NOMO-1 (cell line): ENCODE data around the gene INSRR.

Experiments used
- DNase-seq, 2 experiments: peaks; one replicate each; lab custom pipeline; 2025; ENCODE audit not compliant: unreplicated experiment in 2 of 2; lab: John Stamatoyannopoulos, UW

Gene INSRR

DNA sequence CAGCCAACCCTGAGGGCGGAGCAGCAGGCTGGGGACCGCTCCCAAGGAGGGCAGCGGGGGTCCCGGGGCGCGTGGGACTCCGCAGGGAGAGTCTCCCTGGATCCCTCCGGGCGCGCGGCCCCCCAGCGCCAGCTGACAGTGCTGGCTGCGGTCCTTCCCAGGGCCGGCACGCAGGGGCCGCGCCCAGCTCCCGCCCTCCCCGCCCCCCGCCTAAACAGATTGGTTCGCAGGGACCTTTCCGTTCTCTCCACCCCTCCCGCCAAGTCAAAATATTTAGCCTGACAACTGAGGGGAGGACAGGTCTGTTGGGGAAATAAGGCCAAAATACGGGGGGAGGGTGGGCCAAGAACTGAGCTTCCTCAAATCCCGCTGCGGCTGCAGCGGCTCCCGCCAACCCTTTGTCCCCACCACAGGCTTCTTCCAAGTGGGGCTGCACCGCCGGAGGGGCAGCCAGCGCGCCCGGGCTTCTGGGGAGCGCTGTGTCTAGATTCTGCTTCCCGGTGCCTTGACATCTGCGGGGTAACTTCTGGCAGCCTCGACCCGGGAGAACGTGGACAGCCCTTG, at the start of gene INSRR:
Gene INSRR (minus strand): TSS at position 159 of the 564 bp plus-strand sequence. CDS start 496 bp downstream, outside the sequence.
- DNase-seq: no peak

DNA sequence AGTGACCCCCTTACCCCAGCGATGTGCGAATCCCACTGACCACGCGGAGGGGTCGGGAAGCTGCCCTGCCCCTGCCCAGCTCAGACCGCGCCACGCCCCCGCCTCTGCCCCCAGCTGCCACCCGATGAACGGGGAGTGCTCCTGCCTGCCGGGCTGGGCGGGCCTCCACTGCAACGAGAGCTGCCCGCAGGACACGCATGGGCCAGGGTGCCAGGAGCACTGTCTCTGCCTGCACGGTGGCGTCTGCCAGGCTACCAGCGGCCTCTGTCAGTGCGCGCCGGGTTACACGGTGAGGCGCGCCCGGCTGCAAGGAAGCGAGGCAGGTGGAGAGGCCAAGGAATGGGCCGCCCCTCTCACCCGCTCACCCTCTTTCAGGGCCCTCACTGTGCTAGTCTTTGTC, 49.6 kb upstream of the INSRR start:
- no peak for DNase-seq

- DNase-seq: no peak
These were observed 47.4 kb upstream of the INSRR start for GRCh38 chr1:156906206-156906906.

DNA sequence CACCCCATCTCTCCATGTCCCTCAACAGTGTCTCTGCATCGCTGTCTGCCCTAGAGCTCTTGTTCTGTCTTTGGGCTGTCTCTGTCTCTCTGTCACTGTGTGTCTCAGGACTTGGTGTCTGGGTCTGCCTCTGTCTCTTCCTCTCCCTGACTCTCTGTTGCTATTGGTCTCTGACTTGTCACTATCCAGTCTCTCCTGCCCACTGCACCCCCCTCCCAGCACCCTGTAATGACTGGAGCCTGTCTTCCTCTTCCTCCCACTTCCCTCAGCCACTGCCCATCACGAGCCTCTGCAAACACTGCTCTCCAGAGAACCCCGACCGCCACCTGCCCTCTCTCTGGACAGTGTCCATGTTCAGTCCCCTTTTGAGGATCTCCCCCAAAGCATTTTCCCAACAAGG, 46.7 kb upstream of the INSRR start:
- no peak for DNase-seq

DNA sequence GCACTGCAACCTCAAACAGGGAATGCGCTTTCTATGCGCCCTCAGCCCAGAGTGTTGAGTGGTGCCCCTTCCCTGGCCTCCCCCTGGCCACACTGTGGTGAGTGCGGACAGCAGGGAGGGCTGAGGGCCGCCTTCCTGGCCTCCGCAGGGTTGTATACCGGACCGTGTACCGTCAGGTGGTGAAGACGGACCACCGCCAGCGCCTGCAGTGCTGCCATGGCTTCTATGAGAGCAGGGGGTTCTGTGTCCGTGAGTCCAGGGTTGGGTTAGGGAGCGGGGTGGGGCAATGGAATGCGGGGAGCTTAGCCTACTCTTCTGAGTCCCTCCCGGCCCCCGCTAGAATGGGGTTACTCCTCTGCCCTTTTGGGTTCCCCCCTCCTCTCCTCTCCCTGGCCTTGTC, 46.3 kb upstream of the INSRR start:
- DNase-seq: no peak

- DNase-seq: no peak
These were observed 45.5 kb upstream of the INSRR start for GRCh38 chr1:156904187-156904959.

DNA sequence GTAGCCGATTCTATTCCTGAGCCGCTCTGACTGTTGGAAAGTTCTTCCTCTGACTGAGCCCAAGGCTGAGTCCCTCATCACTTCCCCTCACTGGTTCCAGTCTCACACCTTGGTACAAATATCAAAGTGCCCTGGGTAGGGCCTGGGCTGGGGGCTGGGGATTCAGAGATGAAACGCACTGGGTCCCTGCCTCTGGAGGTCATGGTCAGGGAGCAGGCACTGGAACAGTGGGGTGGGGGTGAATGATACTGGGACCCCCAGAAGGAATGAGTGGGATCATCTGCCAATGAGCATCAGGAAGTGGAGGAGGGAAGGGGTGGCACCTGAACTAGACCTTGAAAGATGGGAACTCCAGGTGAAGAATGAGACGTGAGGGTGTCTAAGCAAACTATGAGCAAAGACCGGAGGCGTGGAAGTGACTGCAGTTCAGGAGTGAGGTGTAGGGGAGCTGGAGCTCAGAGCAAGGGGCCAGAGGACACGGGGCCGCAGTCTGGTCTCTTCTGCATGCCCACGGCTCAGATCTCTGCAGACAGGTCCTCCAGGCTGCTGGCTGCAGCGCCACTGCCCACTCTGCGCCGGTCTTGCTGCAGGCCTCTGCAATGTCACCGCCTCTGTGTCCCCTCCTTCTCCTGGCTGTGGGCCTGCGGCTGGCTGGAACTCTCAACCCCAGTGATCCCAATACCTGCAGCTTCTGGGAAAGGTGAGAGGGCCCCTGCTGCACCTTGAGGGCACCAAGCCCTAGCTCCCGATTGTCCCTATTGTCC, 44.6 kb upstream of the INSRR start:
- no peak for DNase-seq

- no peak for DNase-seq
These were observed 43.3 kb upstream of the INSRR start for GRCh38 chr1:156901966-156902915.

DNA sequence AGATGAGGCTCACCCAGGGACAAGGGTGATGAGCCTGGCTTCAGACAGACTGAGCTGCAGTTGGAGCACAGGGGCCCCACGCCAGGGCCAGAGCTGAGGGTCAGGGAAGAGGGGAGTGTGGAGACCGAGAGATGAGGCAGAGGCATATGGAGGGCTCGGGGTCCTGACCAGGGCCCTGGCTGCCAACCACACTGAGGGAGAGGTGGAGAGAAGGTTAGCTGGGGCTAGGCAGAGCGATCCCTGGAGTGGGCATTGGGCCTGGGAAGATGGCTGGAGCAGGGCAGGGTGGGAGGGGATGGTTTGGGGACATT, 42.6 kb upstream of the INSRR start:
- no peak for DNase-seq

DNA sequence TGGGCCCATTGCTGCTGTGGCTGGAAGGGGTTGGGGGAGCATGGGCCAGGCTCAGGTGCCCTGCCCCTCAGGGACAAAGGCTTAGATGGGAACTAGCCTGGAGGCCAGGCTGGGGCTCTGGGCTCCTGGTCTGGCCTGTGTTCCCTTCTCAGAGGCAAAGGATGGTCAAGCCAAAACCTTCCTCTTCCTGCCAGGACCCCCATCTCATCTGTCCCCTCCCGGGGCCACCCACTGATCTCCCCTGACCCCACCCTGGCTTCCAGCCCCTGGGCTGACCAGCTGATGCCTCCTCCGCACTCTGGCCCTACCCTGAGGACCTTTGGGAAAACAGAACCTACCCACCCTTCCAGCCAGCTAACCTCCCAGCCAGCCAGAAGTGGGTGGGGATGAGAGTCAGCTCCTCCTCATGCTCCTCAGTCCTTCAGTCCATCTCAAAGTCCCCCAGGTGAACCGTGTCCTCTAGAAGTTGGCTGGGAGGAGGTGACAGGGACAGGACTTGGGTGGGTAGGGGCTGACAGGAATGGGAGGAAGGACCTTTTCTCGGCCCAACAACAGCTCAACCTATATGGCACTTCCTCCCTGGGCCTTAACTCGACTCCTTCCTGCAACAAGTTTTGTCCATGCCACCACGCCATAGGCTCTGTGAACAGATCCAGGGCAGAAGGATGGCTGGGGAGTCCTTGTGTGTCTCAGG, 42.1 kb upstream of the INSRR start:
- DNase-seq: no peak

DNA sequence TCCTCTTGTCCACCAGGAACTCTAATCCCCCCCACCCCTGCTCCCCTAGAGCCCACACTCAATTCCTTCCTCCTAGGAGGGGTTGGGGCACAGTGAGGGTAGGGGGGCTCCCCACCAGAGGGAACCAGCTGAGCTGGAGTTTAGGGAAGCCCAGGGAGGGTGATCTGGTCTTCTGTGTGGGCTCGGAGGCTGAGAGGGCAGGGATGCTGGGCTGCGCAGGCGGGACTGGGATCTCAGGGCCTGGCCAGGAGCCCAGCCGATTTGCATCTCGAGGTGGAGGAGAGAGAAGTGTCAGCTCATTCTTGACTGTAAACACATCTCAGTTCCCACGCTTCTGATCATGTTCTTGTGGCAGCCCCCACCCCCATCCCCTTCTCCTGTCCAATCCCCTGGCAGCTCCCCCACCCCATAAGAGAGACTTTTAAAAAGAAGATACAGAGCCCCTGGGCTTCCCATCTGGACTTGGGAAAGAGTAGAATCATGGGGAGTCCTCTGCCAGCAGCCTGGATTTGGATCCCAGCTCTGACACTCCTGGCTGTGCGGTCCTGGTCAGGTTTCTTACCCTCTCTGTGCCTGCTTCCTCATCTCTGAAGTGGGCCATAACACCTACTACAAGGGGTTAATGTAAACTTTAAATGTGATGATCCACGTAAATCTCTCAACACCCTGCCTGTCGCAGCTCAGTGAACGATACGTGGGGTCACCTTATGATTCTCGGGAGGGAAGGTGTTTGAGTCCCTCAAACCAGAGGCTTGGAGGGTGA, 41.2 kb upstream of the INSRR start:
- no peak for DNase-seq

GRCh38 chr1:156898971-156899664, 40.2 kb upstream of the INSRR start:
- DNase-seq: no peak

DNA sequence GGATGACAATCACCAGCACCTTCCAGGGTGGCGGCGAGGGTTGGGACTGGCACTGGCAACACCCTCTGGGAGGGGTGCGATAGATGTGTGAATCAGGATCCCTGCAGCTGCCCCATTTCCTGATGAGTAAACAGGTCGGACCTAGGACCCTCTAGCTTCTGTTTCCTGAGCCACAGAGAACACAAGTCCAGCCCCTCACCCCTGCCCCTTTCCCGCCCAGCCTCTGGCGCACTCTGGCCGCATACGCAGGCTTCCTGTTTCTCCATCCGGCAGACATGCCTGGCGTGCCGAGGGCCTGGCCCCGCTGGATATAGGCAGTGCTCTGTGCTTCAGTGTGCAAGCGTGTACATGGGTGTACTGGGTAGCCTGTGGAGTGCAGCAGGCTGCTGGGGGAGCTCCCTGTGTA, 39.2 kb upstream of the INSRR start:
- peak; percentile 18 to 51 for DNase-seq

GRCh38 chr1:156897078-156897825, 38.3 kb upstream of the INSRR start:
- no peak for DNase-seq

GRCh38 chr1:156896490-156897033, 37.6 kb upstream of the INSRR start:
- DNase-seq: no peak

DNA sequence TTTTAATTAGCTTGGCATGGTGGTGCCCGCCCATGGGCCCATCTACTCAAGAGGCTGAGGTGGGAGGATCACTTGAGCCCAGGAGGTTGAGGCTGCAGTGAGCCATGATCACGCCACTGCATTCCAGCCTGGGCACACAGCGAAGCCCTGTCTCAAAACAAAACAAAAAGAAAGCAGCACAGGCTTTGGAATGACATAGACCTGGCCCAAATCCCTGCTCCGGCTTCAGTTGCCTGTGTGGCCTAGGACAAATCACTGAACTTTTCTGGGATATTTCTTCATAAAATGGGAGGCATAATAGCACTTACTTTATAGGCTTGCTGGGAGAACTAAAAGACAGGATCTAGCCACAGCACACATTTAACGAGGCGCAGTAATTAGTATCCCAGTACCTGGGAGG, 37.0 kb upstream of the INSRR start:
- DNase-seq: no peak

DNA sequence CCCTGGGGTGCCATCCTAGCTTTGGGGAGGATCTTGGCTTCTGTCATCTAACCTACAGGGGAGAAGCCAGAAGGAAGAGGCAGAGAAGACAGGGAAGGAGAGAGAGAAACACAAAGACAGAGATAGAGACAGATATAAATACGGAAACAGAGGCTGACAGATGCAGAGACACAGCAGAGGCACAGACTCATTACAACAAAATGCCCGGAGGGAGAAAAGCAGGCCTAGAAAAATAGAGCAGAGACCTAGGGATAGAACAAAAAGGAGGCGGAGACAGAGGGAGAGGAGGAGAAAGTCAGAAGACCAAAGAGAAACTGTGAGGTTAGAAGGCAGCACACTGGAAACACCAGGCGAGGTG, 36.5 kb upstream of the INSRR start:
- no peak for DNase-seq
